Measurements from ENCODE around the gene OLAH.

OLAH gene

GRCh38 chr10:15072358-15072757 is 28.6 kb downstream of the OLAH start (continued):
- TF ChIP-seq PRDM4 (tag by site-specific recombination; IDR thresholded peaks at IDR 0.05) (no peak), ZNF473 (tag by site-specific recombination; IDR thresholded peaks at IDR 0.05) (no peak), ZNF654 (tag by site-specific recombination; IDR thresholded peaks at IDR 0.05; ENCODE audit: low read depth) (no peak), ZSCAN30 (tag by site-specific recombination; IDR thresholded peaks at IDR 0.05) (no peak), ZNF549 (tag by site-specific recombination; IDR thresholded peaks at IDR 0.05) (peak; percentile 53; the same call in 1 of the 2 replicates), ZNF350 (tag by site-specific recombination; IDR thresholded peaks at IDR 0.05) (0 out of 2 replicates have a peak, but pooled peaks have one; percentile 43), ZBTB17 (tag by site-specific recombination; IDR thresholded peaks at IDR 0.05) (no peak), KLF8 (tag by site-specific recombination; IDR thresholded peaks at IDR 0.05) (no peak), ZNF311 (tag by site-specific recombination; IDR thresholded peaks at IDR 0.05; ENCODE audit: borderline replicate concordance) (peak; percentile 64; the same call in 1 of the 2 replicates), ZNF639 (tag by site-specific recombination; IDR thresholded peaks at IDR 0.05) (no peak), ZSCAN5A (tag by site-specific recombination; IDR thresholded peaks at IDR 0.05) (no peak), ZNF629 (tag by site-specific recombination; IDR thresholded peaks at IDR 0.05) (no peak), ZNF214 (tag by site-specific recombination; IDR thresholded peaks at IDR 0.05; ENCODE audit: borderline replicate concordance) (no peak), ZNF610 (tag by site-specific recombination; IDR thresholded peaks at IDR 0.05; ENCODE audit: borderline replicate concordance) (peak; percentile 78; the same call in 1 of the 2 replicates), KLF9 (tag by site-specific recombination; IDR thresholded peaks at IDR 0.05; ENCODE audit: low read depth) (no peak), ZBTB48 (tag by site-specific recombination; IDR thresholded peaks at IDR 0.05) (no peak), SP7 (tag by site-specific recombination; IDR thresholded peaks at IDR 0.05) (no peak), ZNF354C (tag by site-specific recombination; IDR thresholded peaks at IDR 0.05; ENCODE audit: borderline replicate concordance, low read depth) (no peak), ZNF830 (tag by site-specific recombination; IDR thresholded peaks at IDR 0.05; ENCODE audit: low read depth) (no peak), ZNF184 (tag by site-specific recombination; IDR thresholded peaks at IDR 0.05) (0 out of 2 replicates have a peak, but pooled peaks have one; percentile 54), ZSCAN23 (tag by site-specific recombination; IDR thresholded peaks at IDR 0.05) (no peak), ZFP69B (tag by site-specific recombination; IDR thresholded peaks at IDR 0.05) (no peak), ZNF138 (tag by site-specific recombination; IDR thresholded peaks at IDR 0.05; ENCODE audit: borderline replicate concordance) (no peak), ZNF555 (tag by site-specific recombination; conservative IDR thresholded peaks at IDR 0.05) (peak; percentile 17; the same call in 1 of the 2 replicates), ZNF426 (tag by site-specific recombination; IDR thresholded peaks at IDR 0.05) (no peak), ZNF341 (tag by site-specific recombination; IDR thresholded peaks at IDR 0.05; ENCODE audit: low read depth) (no peak), ZNF624 (tag by site-specific recombination; IDR thresholded peaks at IDR 0.05) (no peak), ZNF18 (tag by site-specific recombination; IDR thresholded peaks at IDR 0.05) (no peak), ZNF518A (tag by site-specific recombination; conservative IDR thresholded peaks at IDR 0.05; ENCODE audit: low read depth) (no peak), ZSCAN16 (tag by site-specific recombination; IDR thresholded peaks at IDR 0.05) (no peak)
